A549 (cell line): ENCODE results near the gene GPI. TPM values are rescaled to one million over a fixed set of nuclear protein-coding genes. Genes with fewer than 3 reads are reported as not detected.
"Not testable (repeated sequence)": the region's sequence is repeated elsewhere in the genome, so short reads cannot be mapped to it uniquely, and the experiment has no call there.

Experiments used
- ATAC-seq, 2 experiments: fragments of 200-7000 bp in 1 of 2; fragments of >200 bp in 1 of 2; cut with Nextera tagmentation in 1 of 2; cut with Tn5 transposase in 1 of 2; 3 replicates each; pipeline versions ENCODE4 v1.8.0 to v1.9.1; 2018 to 2020; ENCODE audit warnings: mild to moderate bottlenecking in 1 of 2, moderate library complexity in 1 of 2
- CTCF ChIA-PET: fragments of 300-600 bp; sonication (Branson Sonifier 250); formaldehyde crosslinking; extraction: SDS; loops from one replicate; lab custom pipeline; 2021; ENCODE audit warnings: antibody characterized with exemption, inconsistent platforms; lab: Yijun Ruan, JAX
- POLR2A ChIA-PET: fragments of 350-600 bp; formaldehyde crosslinking; extraction: SDS; loops from one replicate; lab custom pipeline; 2021; ENCODE audit warnings: antibody characterized with exemption, inconsistent platforms; lab: Yijun Ruan, JAX
- DNase-seq, 2 experiments: peaks; one replicate each; pipeline versions ENCODE4 v3.0.0 to v3.0.0-alpha.2; 2011 to 2016; ENCODE audit warnings: low read depth in 1 of 2, low spot score in 1 of 2
- FAIRE-seq: peaks from 2 replicates; lab custom pipeline; 2011; peaks lifted over from hg19 to GRCh38; lab: Jason Lieb, UNC
- H3K27ac ChIP-seq, 2 experiments: fragments of >200 bp; sonication (Bioruptor Twin); formaldehyde crosslinking; 3 replicates each; pipeline ENCODE4 v1.5.1; 2016 to 2017
- H3K4me1 ChIP-seq: fragments of >200 bp; sonication (Bioruptor Twin); formaldehyde crosslinking; 3 replicates; pipeline ENCODE4 v1.6.1; 2016
- H3K4me2 ChIP-seq: fragments of >200 bp; sonication (Bioruptor Twin); formaldehyde crosslinking; 3 replicates; pipeline ENCODE4 v1.6.1; 2016
- H3K4me3 ChIP-seq: fragments of >200 bp; sonication (Bioruptor Twin); formaldehyde crosslinking; 3 replicates; pipeline ENCODE4 v1.5.1; 2016
- H3K9me3 ChIP-seq: fragments of >200 bp; sonication (Bioruptor Twin); formaldehyde crosslinking; 3 replicates; pipeline ENCODE4 v1.6.1; 2016
- BCL3 ChIP-seq: fragments of >200 bp; sonication (Bioruptor Twin); formaldehyde crosslinking; IDR thresholded peaks from 3 replicates; pipeline ENCODE4 v1.6.1; 2016
- BHLHE40 ChIP-seq: IDR thresholded peaks from 2 replicates; pipeline ENCODE4 v1.6.1; 2012; ENCODE audit warnings: low read depth, low read length, inconsistent platforms
- CEBPB ChIP-seq, 2 experiments: fragments of >200 bp in 1 of 2; sonication (Bioruptor Twin) in 1 of 2; formaldehyde crosslinking in 1 of 2; IDR thresholded peaks; 2 replicates each; pipeline ENCODE4 v1.6.1; 2012 to 2016
- CHD4 ChIP-seq: fragments of 200-600 bp; sonication (generic); IDR thresholded peaks from 2 replicates; pipeline ENCODE4 v1.6.1; 2016; ENCODE audit warnings: antibody characterized with exemption, mild to moderate bottlenecking, borderline replicate concordance
- EHMT2 ChIP-seq: fragments of 200-600 bp; sonication (generic); IDR thresholded peaks from 2 replicates; pipeline ENCODE4 v1.6.1; 2016; ENCODE audit warnings: antibody characterized with exemption, low read depth, mild to moderate bottlenecking, moderate library complexity
- EP300 ChIP-seq, 2 experiments: fragments of >200 bp; sonication (Bioruptor Twin); formaldehyde crosslinking; IDR thresholded peaks; 2 replicates in 1 of 2; 3 replicates in 1 of 2; pipeline ENCODE4 v1.6.1; 2016 to 2017
- FOSB ChIP-seq: fragments of 250-450 bp; sonication (Bioruptor Pico); IDR thresholded peaks from 2 replicates; pipeline ENCODE4 v1.5.0; 2020; ENCODE audit warnings: mild to moderate bottlenecking, moderate library complexity
- FOXS1 ChIP-seq: fragments of 250-450 bp; sonication (Bioruptor Pico); IDR thresholded peaks from 2 replicates; pipeline ENCODE4 v1.5.0; 2020; ENCODE audit warnings: mild to moderate bottlenecking, moderate library complexity
- HDAC2 ChIP-seq: fragments of 200-600 bp; sonication (generic); IDR thresholded peaks from 2 replicates; pipeline ENCODE4 v1.6.1; 2016
- HES2 ChIP-seq: fragments of >200 bp; sonication (Bioruptor Twin); formaldehyde crosslinking; IDR thresholded peaks from 2 replicates; pipeline ENCODE4 v1.6.1; 2016
- HEYL ChIP-seq: fragments of 250-450 bp; sonication (Bioruptor Pico); IDR thresholded peaks from 2 replicates; pipeline ENCODE4 v1.8.0; 2021; ENCODE audit warnings: mild to moderate bottlenecking, moderate library complexity
- HOXB5 ChIP-seq: fragments of 250-450 bp; sonication (Bioruptor Pico); IDR thresholded peaks from 2 replicates; pipeline ENCODE4 v1.5.0; 2020; ENCODE audit warnings: mild to moderate bottlenecking, moderate library complexity
- KDM1A ChIP-seq: fragments of 200-600 bp; sonication (generic); IDR thresholded peaks from 2 replicates; pipeline ENCODE4 v1.6.1; 2016; ENCODE audit warnings: low read depth, mild to moderate bottlenecking
- KDM5A ChIP-seq: fragments of 200-600 bp; sonication (generic); IDR thresholded peaks from 2 replicates; pipeline ENCODE4 v1.6.1; 2016; ENCODE audit warnings: antibody characterized with exemption, mild to moderate bottlenecking
- NFE2L2 ChIP-seq: fragments of 150-350 bp; conservative IDR thresholded peaks from 2 replicates; pipeline ENCODE4 v1.6.1; 2014; ENCODE audit warnings: low read length
- POLR2A ChIP-seq: IDR thresholded peaks from 2 replicates; pipeline ENCODE4 v1.6.1; 2012; ENCODE audit warnings: mild to moderate bottlenecking, low read length
- RAD21 ChIP-seq, 2 experiments: fragments of >200 bp in 1 of 2; sonication (Bioruptor Twin) in 1 of 2; formaldehyde crosslinking in 1 of 2; IDR thresholded peaks in 1 of 2; conservative IDR thresholded peaks in 1 of 2; 2 replicates in 1 of 2; 3 replicates in 1 of 2; pipeline ENCODE4 v1.6.1; 2012 to 2018; ENCODE audit warnings: inconsistent platforms in 1 of 2
- RCOR1 ChIP-seq: fragments of 150-350 bp; IDR thresholded peaks from 2 replicates; pipeline ENCODE4 v1.6.1; 2014; ENCODE audit warnings: antibody characterized with exemption, low read length, low read depth
- REST ChIP-seq: fragments of 200-600 bp; sonication (generic); IDR thresholded peaks from 2 replicates; pipeline ENCODE4 v1.6.1; 2016; ENCODE audit warnings: antibody characterized with exemption, mild to moderate bottlenecking, moderate library complexity
- RNF2 ChIP-seq: fragments of 200-600 bp; sonication (generic); IDR thresholded peaks from 2 replicates; pipeline ENCODE4 v1.6.1; 2016; ENCODE audit warnings: low read depth, mild to moderate bottlenecking, antibody characterized with exemption, moderate library complexity, borderline replicate concordance
- SREBF2 ChIP-seq: fragments of 450-650 bp; IDR thresholded peaks from 2 replicates; pipeline ENCODE4 v1.6.1; 2014; ENCODE audit warnings: mild to moderate bottlenecking, moderate library complexity
- TFCP2L1 ChIP-seq: fragments of 250-450 bp; sonication (Bioruptor Pico); IDR thresholded peaks from 2 replicates; pipeline ENCODE4 v1.5.0; 2021; ENCODE audit warnings: mild to moderate bottlenecking
- USF2 ChIP-seq: fragments of 450-650 bp; IDR thresholded peaks from 2 replicates; pipeline ENCODE4 v1.6.1; 2014; ENCODE audit warnings: antibody characterized with exemption
- ZC3H11A ChIP-seq: fragments of 450-650 bp; IDR thresholded peaks from 2 replicates; pipeline ENCODE4 v1.6.1; 2014; ENCODE audit warnings: antibody characterized with exemption, mild to moderate bottlenecking
- ZFP36 ChIP-seq: fragments of 450-650 bp; IDR thresholded peaks from 2 replicates; pipeline ENCODE4 v1.6.1; 2014; ENCODE audit warnings: borderline replicate concordance; ENCODE audit not compliant: partially characterized antibody
- WGBS: methylation state at CpG from one replicate; pipeline ENCODE4 v1.1.6; 2017; ENCODE audit errors: missing lambda C conversion rate; 5-methylcytosine and 5-hydroxymethylcytosine counted together
- polyA plus RNA-seq, 4 experiments: library from polyadenylated mRNA; depleted of rRNA in 3 of 4; stranded (reverse); fragments of >200 nt; fragmentation: RNase III in 1 of 4; extraction: RNeasy Plus Mini Kit Qiagen cat#74134 plus additional on column Dnase treatment in 1 of 4; gene quantifications; 2 replicates in 3 of 4; 3 replicates in 1 of 4; pipeline ENCODE4 v1.2.3, GENCODE V29; 2011 to 2017

The GPI gene
- polyA plus RNA-seq, 2 of the 4 experiments (the other 2 are of a cell fraction) = 548 to 565 TPM

GRCh38 chr19:34397853-34398252 is 32.9 kb downstream of the GPI start (continued):
- TF ChIP-seq BCL3 (no peak), RCOR1 (no peak), KDM5A (no peak), REST (no peak)

- DNase-seq (no peak), FAIRE-seq (no peak), ATAC-seq (no peak)
- Histone ChIP-seq H3K27ac (no peak overlapping the region), H3K4me3 (no peak overlapping the region), H3K4me1 (peaks cover 6% of the 10 kb centered on the region; the same call in 2 of the 3 replicates), H3K4me2 (no peak overlapping the region), H3K9me3 (no peaks in the 10 kb centered on the region)
- ChIA-PET CTCF (interaction anchor here (0.7 to 1.9 kb wide), 6 partner anchors 11 to 819 kb away, joined by 3 to 4 read pairs (median 4); partner anchors contain the start of gene UBA2), POLR2A (no interaction called here)
- TF ChIP-seq NFE2L2 = no peak
- no peak for TF ChIP-seq KDM5A
- TF ChIP-seq HDAC2 = no peak
- no peak for TF ChIP-seq BHLHE40
- TF ChIP-seq KDM1A = no peak
- TF ChIP-seq SREBF2 = no peak
- no peak for TF ChIP-seq RNF2
- TF ChIP-seq ZFP36 = no peak
- no peak for TF ChIP-seq BCL3
- no peak for TF ChIP-seq FOSB
- no peak for TF ChIP-seq EHMT2
- WGBS = 89% methylated on average over 9 of the region's 9 CpGs
These were observed 34.9 kb downstream of the GPI start for GRCh38 chr19:34399886-34400285.

- 93% methylated on average over 8 of the region's 8 CpGs for WGBS
- not testable (repeated sequence) for ATAC-seq, H3K27ac ChIP-seq, H3K4me2 ChIP-seq, H3K4me3 ChIP-seq, H3K9me3 ChIP-seq, DNase-seq, FAIRE-seq
- ChIA-PET POLR2A (interaction anchor here (0.6 kb wide), 2 partner anchors 140 to 273 kb away, joined by 3 to 5 read pairs; no protein-coding TSS in a partner anchor), CTCF (interaction anchor here (0.6 to 1.5 kb wide), 4 partner anchors 12 to 42 kb away, joined by 3 to 4 read pairs (median 3); no protein-coding TSS in a partner anchor)
- peaks cover 14% of the 10 kb centered on the region; the same call in 2 of the 3 replicates for H3K4me1 ChIP-seq
These were observed 35.8 kb downstream of the GPI start for GRCh38 chr19:34400844-34401243.

GRCh38 chr19:34402074-34402600 is 37.1 kb downstream of the GPI start:
- ATAC-seq = no peak
- 77% methylated on average over 8 of the region's 8 CpGs for WGBS
- CTCF ChIA-PET = interaction anchor here (1.1 to 1.5 kb wide), 4 partner anchors 8 to 43 kb away, joined by 3 to 4 read pairs (median 3); no protein-coding TSS in a partner anchor
- POLR2A ChIA-PET = interaction anchor here (0.7 kb wide), 1 partner anchor 26 kb away, joined by 3 read pairs; the partner anchor contains the start of gene UBA2
- Histone ChIP-seq H3K9me3 (no peaks in the 10 kb centered on the region), H3K4me2 (peak overlapping the region; percentile 4; the same call in 2 of the 3 replicates), H3K4me1 (peaks cover 17% of the 10 kb centered on the region; the same call in 2 of the 3 replicates), H3K4me3 (no peak overlapping the region), H3K27ac (peak overlapping the region in 1 of 2 experiments; percentile 20; a peak in 1 of 6 replicates)
- FAIRE-seq = no peak
- DNase-seq = peak in 1 of 2 experiments; percentile 39
- TF ChIP-seq FOXS1 (CRISPR knock-in tag) (no peak), KDM1A (no peak), HEYL (CRISPR knock-in tag) (no peak), HES2 (no peak), ZC3H11A (no peak), CEBPB (IDR thresholded peaks at IDR 0.05) (no peak), HOXB5 (no peak), KDM5A (no peak), USF2 (no peak), EP300 (IDR thresholded peaks at IDR 0.05) (no peak), RAD21 (conservative IDR thresholded peaks at IDR 0.05 in 1 of 2, IDR thresholded peaks at IDR 0.05 in 1 of 2) (no peak), CHD4 (no peak), POLR2A (no peak), RCOR1 (no peak), TFCP2L1 (CRISPR knock-in tag) (no peak)
